ENCODE measurements around the gene ACAP2. TPM values are rescaled to one million over a fixed set of nuclear protein-coding genes. Genes with fewer than 3 reads are reported as not detected.

ACAP2 gene
- total RNA-seq, 1 donor from 2014 or later = 36.5 TPM

DNA sequence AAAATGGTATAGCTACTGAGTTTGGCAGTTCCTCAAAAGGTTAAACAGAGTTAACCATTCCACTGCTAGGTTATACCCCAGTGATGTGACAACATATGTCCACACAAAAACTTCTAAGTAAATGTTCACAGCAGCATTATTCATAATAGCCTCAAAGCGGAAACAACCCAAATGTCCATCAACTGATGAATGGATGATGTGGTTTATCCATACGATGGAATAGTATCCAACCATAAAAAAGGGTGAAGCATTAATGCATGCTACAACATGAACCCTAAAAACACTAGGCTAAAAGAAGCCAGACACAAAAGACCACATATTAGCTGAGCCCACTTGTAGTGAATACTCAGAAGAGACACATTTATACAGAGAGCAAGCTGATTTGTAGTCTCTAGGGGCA is 180.9 kb downstream of the ACAP2 start:
- DNase-seq (ENCODE audit: low read depth in 2 of 2) = no peak

DNA sequence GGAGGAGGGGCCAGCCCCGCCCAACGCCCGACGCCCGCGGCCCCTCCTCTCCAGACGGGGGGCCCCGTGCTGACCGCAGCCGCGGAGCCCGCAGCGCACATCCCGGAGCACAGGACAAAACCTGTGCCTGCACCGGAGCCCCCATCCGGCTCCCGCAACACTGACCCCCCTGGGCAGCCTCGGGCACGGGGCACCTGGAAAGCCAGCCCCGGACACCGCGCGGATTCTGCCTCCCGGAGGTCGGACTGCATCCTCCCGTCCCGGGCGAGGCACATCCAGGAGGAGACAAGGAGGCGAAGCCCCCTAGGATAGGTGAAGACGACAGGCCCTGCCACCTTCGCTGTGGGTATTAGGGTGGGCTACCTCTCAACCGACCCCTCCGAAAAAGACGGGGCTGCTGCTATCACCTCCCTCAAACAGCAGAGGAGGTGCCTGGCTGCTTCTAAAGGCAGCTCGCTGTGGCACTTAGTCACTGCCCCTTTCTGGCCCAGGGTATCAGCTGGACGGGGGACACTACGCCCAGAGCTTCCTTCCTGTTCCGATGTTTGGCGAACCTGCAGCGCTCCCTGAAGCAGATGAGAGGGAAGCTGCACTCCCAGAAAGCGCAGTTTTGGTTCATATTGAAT is 182.4 kb downstream of the ACAP2 start:
- peak; percentile 46 to 75 for DNase-seq (ENCODE audit: low read depth in 2 of 2)

DNA sequence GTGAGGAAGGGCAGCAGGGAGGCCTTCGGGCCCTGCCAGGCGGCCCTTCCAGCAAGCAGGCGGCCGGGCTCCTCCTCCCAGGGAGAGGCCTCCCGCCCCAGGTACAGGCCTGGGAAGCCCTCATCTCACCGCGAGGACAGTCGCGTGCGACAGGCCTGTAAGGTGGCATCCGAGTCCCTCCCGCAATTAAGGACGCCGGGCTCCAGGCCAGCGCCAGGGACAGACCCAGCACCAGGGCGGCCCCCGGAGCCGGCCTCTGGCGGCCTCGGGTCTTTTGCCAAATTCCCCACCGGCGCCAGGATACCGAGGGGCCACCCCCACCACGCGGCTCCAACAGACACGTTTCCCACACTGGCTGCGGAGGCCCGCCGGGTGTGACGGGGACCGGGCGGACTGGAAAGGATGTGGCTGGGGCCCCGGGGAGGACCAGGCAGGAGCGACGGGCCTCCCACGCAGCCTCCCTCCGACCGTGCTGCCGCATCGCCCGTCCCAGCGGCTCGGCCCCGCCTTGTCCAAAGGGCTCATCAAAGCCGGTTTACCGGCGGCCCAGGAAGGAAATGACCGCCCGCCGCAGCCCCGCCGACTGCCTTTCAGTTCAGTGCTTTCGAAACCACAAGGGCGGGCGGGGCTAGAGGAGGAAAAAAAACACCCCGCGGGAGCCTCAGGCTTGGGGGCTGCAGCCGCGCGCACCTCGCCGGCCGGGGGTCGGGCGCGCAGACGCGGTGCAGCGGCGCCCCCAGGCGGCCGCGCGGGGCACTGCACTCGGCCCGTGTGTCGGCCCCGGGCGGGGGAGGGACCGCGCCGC is 183.1 kb downstream of the ACAP2 start:
- peak; percentile 98 for DNase-seq (ENCODE audit: low read depth in 2 of 2)

DNA sequence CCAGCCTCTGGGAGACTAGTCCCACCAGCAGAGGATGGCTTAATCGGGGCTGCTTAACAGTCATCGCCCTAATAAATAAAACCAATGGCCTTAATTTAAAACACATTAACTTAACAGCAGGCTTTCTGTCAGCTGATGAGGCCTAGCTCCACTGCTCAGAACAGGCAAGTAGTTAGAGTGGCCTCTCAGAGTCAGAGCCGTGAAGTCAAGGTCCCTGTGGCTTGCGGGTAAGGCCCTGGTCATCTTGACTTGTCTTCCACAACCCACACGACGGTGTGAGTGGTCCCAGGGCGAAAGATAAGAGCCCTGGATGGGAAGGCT is 183.7 kb downstream of the ACAP2 start:
- DNase-seq (ENCODE audit: low read depth in 2 of 2) = peak in 1 of 2 donors; percentile 60

DNA sequence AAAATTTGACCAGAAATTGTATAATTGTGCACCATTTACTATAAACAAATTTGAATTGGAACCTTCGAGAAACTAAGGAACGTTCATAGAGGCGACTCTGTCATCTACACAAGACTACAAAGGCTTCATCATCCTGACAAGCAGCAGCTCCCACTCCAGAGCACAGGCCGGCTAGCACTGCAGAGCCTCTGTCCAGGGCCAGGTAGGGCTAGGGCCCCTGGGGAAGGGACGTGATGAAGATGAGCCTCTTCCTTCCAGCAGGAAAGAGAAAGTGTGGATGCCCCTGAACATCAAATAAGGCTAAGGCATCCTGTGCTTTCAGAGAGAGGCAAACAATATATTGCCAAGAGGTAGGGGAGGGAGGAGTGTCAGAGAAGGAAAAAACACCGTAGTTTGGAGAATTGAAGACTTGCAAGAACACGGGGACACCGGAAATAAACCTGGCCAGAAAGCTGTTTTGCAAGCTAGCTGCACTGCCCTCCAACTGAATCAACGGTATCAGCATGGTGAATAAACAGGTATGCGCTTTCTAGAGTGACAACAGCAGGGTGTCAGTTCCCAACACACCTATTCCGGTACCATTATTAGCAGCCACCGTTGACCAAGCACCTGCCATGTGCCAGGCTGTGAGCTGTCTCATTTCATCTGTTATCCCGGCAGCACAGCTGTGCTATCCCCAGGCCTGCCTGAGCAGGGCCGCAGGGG is 184.2 kb downstream of the ACAP2 start:
- DNase-seq (ENCODE audit: low read depth in 2 of 2) = no peak

DNA sequence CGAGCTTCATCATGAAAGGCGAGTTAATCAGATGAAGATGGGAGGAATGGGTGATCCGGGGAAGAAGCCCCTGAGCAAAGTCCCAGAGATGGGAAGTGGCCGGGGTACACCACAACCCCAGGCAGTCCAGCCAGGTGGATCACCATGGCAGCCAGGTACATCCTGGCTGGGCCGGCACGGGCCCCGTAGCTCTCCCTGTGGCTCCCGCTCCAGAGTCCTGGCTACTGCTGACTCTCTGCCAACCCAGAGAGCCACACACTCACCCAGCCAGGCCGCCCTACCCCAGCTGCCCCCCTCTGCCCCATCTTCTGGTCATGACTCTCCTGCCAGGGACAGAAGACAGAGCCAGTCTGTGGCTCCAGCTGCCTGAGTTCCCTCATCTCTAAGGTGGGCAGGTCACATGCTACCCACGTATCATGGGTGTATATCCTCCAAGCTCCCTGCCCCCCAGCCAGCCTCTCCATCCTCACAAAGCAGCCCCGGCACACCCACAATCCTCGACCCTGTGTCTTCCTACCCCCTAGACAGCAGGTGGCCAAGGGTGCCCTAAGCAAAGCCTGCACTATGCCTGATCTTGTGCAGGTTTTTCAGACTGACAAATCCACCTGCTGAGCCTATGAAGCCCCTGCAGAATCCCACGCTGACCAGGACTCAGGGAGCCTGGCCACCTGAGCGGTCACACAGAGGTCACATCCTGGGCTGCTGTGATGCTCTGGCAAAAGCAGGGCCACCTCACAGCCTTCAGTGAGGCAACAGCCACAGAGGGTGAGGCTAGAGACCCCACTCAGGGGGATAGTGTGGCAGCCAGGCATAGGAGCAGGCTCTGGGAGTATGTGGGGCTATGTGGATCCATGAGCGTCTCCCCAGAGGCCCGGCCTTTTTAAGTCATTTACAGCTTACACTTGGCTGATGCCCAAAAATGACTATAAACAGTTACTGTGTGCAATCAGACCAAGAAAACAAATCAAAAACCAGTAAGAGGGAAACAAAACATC is 185.1 kb downstream of the ACAP2 start:
- DNase-seq (ENCODE audit: low read depth in 2 of 2) = no peak

DNA sequence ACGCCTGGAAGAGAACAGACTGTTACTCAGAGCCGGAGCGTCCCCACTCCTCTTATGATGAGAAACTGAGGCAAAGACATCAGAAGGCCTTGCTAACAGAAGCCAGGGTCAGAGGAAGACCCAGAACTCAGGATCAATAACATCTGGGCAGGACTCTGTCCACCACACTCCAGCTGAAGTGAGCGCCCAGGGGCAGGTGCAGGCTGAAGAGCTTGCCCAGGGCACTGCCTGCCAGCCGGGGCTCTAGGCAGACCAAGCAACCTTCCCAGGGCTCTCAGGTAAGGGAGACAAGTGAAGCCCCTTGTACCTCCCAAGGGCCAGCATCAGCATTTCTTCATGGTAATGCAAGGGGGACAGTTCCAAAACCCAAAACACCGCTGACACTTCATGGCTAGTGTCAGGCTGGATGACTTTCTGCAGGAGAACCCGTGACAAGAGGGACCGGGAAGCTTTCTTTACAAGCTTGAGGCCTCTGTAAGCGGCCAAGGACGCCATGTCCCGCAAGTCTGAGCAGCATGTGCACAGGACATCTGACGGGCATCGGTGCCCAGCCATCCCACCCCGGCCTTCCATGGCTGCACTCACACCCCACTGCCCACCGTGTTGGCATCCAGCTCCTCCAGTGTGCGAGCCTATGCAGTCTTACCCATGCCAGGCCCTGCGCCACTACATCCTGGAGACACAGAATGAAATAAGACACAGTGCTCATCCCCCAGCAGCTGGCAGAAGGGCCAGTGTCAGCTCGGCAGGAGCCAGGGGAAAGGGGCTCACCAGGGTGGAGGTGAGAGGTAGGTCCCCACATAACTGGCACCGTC is 186.0 kb downstream of the ACAP2 start:
- DNase-seq (ENCODE audit: low read depth in 2 of 2) = no peak

DNA sequence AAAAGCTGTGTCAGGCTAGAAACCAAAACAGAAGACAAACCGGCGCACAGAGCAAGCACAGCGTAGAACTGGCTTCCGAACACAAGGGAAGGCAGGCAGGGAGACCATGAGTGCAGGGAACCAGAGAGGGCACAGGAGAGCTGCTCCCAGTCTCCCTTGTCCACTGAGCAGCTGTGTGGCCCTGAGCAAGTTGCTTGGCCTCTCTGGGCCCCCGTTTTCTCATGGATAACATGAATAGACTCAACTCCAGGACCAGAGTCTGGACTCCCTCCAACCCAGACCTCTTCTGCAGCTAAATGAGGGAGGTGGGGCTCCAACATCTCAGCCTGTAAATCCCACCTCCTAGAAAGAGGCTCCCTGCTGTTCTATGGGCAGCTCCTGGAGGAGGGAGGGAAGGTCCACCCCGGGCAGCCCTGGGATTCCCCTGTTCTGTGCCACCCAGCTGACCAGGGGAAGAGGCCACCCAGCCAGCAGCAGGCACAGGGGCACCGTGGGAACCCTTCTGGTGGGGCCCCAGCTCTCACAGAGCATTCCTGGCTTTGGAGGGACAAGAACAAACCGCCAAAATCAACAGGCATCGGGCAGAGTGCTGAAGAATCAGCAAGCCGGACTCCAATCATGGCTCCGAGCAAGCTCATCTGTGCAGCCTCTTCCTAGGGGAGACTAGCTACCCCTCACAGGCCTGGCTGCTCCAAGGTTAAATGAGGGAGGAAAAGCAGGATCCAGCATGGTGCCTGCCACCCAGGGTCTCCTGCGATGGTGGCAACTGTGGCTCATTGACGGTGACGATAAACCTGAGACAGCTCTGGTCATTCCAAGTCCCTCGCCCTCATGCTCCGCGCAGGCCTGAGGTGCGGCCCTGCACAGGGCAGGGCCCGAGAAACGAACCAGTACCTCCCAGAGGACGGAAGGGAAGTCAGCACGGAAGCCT is 187.0 kb downstream of the ACAP2 start:
- DNase-seq (ENCODE audit: low read depth in 2 of 2) = no peak

DNA sequence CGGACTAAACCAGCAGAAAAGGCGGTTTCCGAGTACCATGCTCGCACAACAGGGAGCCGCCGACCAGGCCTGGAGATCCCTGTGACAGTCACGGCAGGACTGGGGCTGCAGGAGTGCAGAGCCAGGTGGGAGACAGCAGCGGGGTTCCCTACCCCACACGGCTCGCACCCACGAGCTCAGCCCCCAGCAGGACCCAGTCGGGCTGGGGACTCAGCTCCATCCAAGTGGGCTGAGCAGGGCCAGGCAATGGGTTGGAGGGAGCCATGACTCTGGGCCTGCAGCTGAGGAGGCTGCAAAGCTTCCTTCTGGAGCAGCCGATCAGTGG is 187.7 kb downstream of the ACAP2 start:
- no peak for DNase-seq (ENCODE audit: low read depth in 2 of 2)

DNA sequence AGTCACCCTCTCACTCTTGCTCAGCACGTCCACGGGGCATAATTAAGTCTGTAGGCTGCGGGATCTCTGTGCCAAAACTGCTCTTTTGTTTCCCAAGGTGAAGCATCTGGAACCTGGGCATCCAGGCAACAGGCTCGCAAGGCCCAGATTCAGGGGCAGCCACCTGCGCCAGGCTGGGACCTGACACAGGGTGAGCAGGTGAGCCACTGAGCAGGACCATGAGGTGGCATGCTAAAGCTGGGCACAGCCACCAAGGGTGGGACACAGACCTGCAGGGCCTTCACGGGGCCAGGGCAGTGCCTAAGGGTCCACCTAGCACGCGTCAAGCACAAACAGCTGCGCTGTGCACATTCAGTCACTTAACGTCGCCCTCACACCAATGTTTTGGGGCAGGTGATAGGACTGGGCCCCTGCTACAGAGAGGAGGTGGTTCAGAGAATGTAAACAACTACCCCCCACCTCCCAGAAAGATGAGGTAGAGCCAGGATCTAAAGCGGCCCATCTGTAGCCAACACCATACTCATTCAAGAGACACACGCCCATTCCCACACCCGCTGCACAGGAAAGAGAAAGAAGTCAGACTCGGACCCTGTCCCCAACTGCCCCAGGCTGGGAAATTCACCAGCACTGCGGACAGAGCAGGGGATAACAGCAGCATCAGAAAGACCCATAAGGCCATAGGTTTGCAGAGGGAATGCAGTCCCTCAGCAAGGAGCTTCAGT is 188.2 kb downstream of the ACAP2 start:
- DNase-seq (ENCODE audit: low read depth in 2 of 2) = no peak

DNA sequence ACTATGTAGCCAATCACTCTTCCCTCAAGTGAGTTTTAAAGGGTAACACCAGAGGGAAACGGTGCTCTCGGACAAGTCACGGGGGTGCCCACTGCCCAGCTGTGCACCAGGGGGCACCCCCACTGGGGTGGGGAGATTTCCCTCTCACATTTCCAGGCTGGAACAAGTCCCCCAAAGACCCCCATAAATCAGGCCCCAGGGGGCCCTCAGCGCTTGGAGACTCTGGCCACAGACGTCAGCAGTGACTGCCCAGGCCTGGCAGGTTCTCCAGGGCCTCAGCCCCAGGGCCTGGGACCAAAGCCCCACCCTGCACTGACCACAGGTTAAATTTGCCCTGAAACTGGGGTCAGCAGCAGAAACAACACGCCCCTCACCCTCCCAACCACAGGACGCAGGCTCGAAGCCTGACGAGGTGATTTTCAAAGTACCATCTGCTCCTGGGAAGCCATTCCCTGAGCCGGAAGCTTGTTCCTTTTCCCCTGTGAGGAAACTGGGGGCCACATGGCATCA is 188.8 kb downstream of the ACAP2 start:
- no peak for DNase-seq (ENCODE audit: low read depth in 2 of 2)

DNA sequence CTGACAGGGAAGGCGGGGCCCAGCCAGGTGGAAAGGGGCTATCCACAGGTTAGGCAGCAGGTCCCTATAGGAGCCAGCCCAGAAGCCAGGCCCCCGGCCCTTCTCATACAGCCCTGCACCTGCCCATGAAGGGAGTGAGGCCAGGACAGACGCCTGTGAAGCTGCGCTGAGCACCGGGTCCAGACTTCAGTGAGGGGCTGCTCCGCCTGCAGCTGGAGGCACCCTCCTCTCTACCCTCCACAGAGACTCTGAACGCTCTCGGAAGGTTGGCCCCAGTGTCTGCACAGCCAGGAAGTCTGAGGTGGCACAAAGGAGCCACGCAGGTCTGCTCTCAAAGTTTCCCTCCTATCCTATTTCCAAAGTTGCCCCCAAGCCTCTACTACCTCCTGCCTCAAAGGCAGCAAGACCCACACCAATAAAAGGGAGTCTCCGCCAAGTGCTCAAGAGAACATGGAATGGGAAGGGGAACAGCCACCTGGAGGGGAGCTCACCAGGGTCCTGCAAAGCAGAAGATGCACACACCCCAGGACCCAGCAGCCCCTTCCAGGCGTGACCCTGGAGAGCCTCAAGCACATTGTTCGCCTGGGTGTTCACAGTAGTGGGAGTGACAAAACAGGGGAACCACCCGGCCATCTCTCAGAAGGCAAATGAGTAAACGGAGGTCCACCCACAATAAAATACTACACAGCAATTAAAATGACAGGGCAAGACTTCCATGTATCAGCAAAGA is 191.3 kb downstream of the ACAP2 start:
- no peak for DNase-seq (ENCODE audit: low read depth in 2 of 2)

DNA sequence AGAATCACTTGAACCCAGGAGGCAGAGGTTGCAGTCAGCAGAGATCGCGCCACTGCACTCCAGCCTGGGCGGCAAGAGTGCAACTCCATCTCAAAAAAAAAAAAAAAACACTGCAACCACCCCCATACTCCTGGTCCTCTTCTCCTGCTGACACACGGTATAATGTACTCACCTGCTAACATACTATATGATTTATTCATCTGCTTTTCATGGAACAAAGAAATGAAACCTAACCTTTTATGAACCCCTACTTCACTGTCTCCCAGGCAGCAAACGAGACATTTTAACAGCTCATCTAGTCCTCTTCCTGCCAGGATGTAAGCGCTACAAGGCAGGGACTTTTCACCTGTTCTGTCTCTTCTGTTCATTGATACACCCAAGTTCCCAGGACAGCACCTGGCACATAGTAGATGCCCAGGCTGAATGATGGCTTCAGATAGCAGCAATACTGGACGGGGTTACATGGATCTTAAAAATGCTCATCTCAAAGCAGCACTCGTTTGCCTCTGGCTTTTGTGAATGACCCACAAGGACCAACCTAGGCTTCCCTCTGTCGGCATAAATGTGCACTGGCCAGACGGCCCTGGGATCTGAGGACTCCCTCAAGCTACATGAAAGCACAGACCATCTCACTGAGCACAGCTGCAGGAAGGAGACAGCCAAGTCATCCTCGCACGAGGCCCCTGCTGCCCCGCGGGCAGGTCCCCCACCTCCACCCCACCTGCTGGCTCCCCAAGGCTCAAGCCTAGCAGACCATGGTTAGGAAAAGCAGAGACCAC is 192.2 kb downstream of the ACAP2 start:
- DNase-seq (ENCODE audit: low read depth in 2 of 2) = peak; percentile 48 to 79

DNA sequence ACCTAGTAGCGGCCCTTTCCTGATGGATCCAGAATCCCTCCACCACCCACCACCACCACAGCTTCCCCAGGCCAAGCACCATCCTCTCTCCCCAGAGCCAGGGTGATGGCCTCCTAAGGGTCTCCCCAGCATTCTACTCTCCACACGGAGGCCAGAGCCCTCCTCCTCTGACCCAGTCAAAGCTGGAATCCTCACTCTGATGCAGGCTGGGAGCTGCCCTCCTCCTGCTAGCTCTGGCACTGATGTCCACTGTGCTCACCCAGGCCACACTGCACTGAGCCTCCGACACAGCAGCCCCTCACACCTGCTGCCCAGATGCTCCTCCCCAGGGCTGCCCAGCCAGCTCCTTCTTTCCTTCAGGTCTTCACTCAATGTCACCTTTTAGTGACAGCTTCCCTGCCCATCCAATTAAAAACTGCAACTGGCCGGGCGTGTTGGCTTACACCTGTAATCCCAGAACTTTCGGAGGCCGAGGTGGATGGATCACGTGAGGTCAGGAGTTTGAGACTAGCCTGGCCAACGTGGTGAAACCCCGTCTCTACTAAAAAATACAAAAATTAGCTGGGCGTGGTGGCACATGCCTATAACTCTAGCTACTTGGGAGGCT is 192.9 kb downstream of the ACAP2 start:
- DNase-seq (ENCODE audit: low read depth in 2 of 2) = no peak

DNA sequence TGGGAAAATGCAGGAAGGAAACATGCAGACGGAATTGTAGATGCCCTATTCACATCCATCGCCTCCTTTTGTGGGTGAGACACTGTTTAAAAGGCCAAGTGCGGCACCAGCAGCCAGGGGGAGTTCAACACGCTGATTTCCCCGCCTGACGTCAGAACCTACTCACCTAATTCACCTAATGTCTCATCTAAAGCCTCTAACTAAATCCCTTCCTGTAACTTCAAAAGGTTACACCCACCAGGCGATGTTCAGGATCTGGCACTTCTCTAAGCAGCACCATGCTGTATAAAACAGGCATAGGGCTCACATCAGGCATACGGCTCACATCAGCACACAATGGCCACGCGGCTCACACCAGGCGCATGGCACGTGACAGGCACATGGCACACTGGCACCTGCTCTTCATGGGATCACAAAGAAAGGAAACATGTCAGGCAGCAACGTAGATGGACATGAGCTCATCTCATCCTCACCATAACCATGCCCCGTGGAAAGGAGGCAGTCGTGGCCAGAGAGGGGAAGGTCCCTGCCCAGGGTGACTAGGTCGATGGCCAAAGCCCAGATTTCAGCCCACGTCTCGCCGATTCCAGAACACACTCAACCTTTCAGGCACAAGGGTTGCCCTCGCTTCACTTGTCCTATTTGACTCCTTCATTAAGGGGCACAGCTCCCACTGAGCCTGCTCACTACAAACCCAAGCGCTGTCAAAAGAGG is 193.6 kb downstream of the ACAP2 start:
- no peak for DNase-seq (ENCODE audit: low read depth in 2 of 2)

DNA sequence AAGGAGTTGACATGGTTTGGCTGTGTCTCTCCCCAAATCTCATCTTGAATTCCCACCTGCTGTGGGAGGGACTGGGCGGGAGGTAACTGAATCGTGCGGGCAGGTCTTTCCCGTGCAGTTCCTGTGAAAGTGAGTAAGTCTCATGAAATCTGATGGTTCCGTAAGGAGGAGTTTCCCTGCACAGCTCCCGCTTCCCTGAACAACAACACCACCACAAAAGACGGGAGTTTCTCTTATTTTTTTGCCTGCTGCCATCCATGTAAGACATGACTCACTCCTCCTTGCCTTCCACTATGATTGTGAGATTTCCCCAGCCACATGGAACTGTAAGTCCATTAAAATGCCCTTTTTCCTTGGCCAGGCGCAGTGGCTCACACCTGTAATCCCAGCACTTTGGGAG is 194.5 kb downstream of the ACAP2 start:
- no peak for DNase-seq (ENCODE audit: low read depth in 2 of 2)
